SH-SY5Y (cell line): ENCODE results near the gene CEP85.

ENCODE experiments used
- GATA2 ChIP-seq: IDR thresholded peaks from 2 replicates; pipeline ENCODE4 v1.6.1; 2011; ENCODE audit warnings: mild to moderate bottlenecking, low read depth, low read length
- GATA3 ChIP-seq: IDR thresholded peaks from 2 replicates; pipeline ENCODE4 v1.6.1; 2011; ENCODE audit warnings: low read depth, mild to moderate bottlenecking, low read length, moderate library complexity

DNA sequence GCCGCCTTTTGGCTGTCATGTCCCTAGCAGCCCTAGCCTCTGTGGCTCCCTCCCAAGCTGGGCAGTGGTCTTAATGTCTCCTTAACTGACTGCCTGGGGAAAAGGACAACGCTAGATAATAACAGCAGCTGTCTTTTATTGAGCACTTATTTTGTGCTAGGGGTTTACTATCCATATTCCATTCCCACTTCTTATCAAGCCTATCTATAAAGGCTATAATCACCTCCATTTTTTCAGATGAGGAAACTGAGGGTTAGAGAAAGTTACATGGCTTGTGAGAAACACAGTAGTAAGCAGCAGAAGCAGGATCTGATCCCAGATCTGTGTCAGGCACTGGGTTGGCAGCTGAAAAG, 52.0 kb downstream of the CEP85 start:
- TF ChIP-seq GATA3 = no peak
- no peak for TF ChIP-seq GATA2
